HT-29 (cell line): Measurements from ENCODE around the gene ABLIM1. TPM values are rescaled to one million over a fixed set of nuclear protein-coding genes. Genes with fewer than 3 reads are reported as not detected.
A peak's percentile ranks its signal among the peaks of the same experiment; 100 is the strongest.

ENCODE experiments used
- DNase-seq: peaks from one replicate; pipeline ENCODE4 v3.0.0-alpha.2; 2015; ENCODE audit warnings: low spot score
- total RNA-seq: library from RNA; depleted of rRNA; stranded (reverse); fragments of >200 nt; shearing (Covaris generic); gene quantifications from 2 replicates; pipeline ENCODE4 v1.2.3, GENCODE V29; 2014

The ABLIM1 gene
- total RNA-seq, 1 experiment from 2014 or later, result 45.9 TPM

GRCh38 chr10:114648368-114648767 lies 9.7 kb downstream of the ABLIM1 start:
- DNase-seq, result no peak

- DNase-seq, result no peak
These were observed 10.4 kb downstream of the ABLIM1 start for GRCh38 chr10:114647545-114648138.

GRCh38 chr10:114646426-114646825 lies 11.6 kb downstream of the ABLIM1 start:
- no peak for DNase-seq

- DNase-seq, result no peak
These were observed 12.4 kb downstream of the ABLIM1 start for GRCh38 chr10:114645706-114646105.

- DNase-seq, result no peak
These were observed 14.9 kb downstream of the ABLIM1 start for GRCh38 chr10:114643158-114643557.

GRCh38 chr10:114642729-114643128 lies 15.3 kb downstream of the ABLIM1 start:
- no peak for DNase-seq

GRCh38 chr10:114638821-114639625 lies 19.1 kb downstream of the ABLIM1 start:
- no peak for DNase-seq

GRCh38 chr10:114635797-114636550 lies 22.1 kb downstream of the ABLIM1 start:
- peak; percentile 77 for DNase-seq

GRCh38 chr10:114635101-114635500 lies 23.0 kb downstream of the ABLIM1 start:
- DNase-seq, result no peak

GRCh38 chr10:114634609-114634979 lies 23.5 kb downstream of the ABLIM1 start:
- DNase-seq, result peak; percentile 55

- peak; percentile 64 for DNase-seq
These were observed 25.0 kb downstream of the ABLIM1 start for GRCh38 chr10:114632869-114633715.

GRCh38 chr10:114631666-114632417 lies 26.2 kb downstream of the ABLIM1 start:
- DNase-seq, result peak; percentile 53

- no peak for DNase-seq
These were observed 26.9 kb downstream of the ABLIM1 start for GRCh38 chr10:114631090-114631665.

GRCh38 chr10:114629824-114630730 lies 28.0 kb downstream of the ABLIM1 start:
- DNase-seq, result no peak

- no peak for DNase-seq
These were observed 28.8 kb downstream of the ABLIM1 start for GRCh38 chr10:114629083-114629823.

- DNase-seq, result no peak
These were observed 30.0 kb downstream of the ABLIM1 start for GRCh38 chr10:114628106-114628505.

- no peak for DNase-seq
These were observed 31.2 kb downstream of the ABLIM1 start for GRCh38 chr10:114626841-114627240.

- no peak for DNase-seq
These were observed 32.9 kb downstream of the ABLIM1 start for GRCh38 chr10:114624951-114625780.
